Measurements from ENCODE around the gene KRT86.

DNA sequence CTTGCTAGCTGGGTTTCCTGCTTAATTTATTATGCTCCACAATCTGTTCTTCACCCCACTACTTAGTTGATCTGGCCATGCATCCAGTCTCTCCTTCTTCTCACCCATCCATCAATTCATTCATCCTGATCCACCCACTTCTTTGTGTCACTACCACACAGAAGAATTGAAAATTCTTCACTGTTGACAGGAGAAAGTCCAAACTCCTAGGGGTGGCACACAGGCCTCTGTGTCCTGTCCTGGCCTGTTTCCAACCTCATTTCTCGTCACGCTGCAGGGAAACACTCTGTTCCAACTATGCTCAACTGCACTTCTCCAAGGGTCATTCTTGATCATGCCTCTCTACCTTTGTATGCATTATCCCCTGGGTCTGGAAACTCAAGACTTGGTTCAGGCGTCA is 57.4 kb downstream of the KRT86 start:
- TF ChIP-seq, protein P1, sequence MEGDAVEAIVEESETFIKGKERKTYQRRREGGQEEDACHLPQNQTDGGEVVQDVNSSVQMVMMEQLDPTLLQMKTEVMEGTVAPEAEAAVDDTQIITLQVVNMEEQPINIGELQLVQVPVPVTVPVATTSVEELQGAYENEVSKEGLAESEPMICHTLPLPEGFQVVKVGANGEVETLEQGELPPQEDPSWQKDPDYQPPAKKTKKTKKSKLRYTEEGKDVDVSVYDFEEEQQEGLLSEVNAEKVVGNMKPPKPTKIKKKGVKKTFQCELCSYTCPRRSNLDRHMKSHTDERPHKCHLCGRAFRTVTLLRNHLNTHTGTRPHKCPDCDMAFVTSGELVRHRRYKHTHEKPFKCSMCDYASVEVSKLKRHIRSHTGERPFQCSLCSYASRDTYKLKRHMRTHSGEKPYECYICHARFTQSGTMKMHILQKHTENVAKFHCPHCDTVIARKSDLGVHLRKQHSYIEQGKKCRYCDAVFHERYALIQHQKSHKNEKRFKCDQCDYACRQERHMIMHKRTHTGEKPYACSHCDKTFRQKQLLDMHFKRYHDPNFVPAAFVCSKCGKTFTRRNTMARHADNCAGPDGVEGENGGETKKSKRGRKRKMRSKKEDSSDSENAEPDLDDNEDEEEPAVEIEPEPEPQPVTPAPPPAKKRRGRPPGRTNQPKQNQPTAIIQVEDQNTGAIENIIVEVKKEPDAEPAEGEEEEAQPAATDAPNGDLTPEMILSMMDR (IDR thresholded peaks at IDR 0.05; ENCODE audit: low read length), result no peak
- TF ChIP-seq EZH2phosphoT487 (IDR thresholded peaks at IDR 0.05; ENCODE audit: low read length), result no peak

Measured in MM.1S (cell line).